Measurements from ENCODE around the gene SH2B3.

- TF ChIP-seq POLR2AphosphoS5 (IDR thresholded peaks at IDR 0.05; ENCODE audit: low read depth, low read length) = no peak
- no peak for TF ChIP-seq POLR2A (IDR thresholded peaks at IDR 0.05; ENCODE audit: low read depth, low read length)
Measured at GRCh38 chr12:111455448-111456320, 50.0 kb downstream of the SH2B3 start.

Data from GM12891 (cell line).